Activated gamma-delta T cell treated with anti-CD3 and anti-CD28 coated beads, Interleukin-2, amount 50 U/mL, for 16 hours (primary cell): ENCODE measurements around the gene KASH5.
"Not testable (repeated sequence)": the region's sequence is repeated elsewhere in the genome, so short reads cannot be mapped to it uniquely, and the experiment has no call there.

Experiments
- DNase-seq: peaks from one replicate; pipeline ENCODE4 v3.0.0-alpha.2; 2020; ENCODE audit warnings: low read depth

Gene KASH5

DNA sequence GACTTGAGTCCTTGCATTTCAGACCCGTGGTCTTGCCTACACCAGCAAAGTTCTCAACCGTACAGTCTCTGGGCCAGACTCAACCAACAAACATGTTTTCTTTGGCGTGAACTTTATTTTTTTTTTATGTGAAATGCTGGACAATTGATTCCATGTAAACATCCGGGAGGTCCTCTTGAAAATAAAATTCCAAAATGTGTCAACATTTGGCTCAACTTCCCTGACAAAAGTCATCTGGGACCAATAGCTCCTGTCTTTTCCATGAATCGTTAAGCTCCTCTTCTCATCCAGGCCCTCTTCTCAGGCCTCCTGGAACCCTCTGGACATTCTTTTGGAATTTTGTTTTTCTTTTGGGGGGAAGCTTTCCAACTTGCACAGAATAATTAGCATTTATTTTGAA is 67.7 kb downstream of the KASH5 start:
- no peak for DNase-seq

DNA sequence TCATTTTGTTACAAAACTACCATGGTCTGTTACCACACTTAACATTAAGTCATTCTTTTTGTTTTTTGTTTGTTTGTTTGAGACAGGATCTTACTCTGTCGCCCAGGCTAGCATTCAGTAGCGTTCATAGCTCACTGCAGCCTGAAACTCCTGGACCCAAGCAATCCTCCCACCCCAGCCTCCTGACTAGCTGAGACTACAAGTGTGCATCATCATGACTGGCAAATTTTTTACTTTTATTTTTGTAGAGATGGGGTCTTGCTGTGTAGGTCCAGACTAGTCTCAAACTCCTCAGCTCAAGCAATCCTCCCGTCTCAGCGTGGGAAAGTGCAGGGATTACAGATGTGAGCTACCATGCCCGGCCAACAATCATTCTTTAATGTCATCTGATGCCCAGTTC is 68.3 kb downstream of the KASH5 start:
- no peak for DNase-seq

DNA sequence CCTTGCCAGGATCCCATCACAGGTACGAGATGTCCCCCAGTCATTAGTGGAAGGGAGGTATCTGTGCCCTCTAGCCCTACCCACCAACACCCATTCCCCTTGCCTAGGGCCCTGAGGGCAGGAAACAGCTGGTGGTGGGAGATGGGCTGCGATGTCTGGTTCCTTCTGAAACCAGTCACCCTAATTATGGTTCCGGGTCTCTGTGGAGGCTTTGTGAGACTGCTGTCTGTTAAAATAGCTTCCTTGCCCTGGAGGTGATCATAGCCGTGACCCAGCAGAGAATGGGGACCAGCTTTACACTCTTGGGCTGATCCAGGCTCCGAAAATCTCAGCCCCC is 70.5 kb downstream of the KASH5 start:
- no peak for DNase-seq

DNA sequence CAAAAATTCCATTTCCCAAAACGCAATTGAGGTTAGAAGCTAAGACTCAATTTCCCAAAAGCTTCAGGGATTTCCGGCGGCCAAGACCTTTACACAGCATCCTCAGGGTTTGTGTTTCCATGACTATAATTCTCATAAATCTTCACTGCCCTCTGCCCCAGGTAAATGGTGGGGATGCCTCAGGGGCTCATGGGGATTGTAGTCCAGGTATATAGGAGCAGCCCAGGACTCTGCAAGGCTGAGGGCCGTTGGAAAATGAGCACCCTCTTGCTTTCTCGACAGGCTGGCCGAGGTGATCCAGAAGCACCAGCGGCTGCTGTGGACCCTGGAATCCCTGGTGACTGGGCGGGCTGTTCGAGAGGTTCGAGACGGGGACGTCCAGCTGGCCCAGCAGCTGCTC is 71.3 kb downstream of the KASH5 start:
- DNase-seq = no peak

DNA sequence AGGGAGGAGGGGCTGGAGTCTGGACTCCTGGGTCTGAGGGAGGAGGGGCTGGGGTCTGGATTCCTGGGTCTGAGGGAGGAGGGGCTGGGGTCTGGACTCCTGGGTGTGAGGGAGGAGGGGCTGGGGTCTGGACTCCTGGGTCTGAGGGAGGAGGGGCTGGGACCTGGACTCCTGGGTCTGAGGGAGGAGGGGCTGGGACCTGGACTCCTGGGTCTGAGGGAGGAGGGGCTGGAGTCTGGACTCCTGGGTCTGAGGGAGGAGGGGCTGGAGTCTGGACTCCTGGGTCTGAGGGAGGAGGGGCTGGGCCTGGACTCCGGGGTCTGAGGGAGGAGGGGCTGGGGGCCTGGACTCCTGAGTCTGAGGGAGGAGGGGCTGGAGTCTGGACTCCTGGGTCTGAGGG is 73.1 kb downstream of the KASH5 start:
- DNase-seq = not testable (repeated sequence)

DNA sequence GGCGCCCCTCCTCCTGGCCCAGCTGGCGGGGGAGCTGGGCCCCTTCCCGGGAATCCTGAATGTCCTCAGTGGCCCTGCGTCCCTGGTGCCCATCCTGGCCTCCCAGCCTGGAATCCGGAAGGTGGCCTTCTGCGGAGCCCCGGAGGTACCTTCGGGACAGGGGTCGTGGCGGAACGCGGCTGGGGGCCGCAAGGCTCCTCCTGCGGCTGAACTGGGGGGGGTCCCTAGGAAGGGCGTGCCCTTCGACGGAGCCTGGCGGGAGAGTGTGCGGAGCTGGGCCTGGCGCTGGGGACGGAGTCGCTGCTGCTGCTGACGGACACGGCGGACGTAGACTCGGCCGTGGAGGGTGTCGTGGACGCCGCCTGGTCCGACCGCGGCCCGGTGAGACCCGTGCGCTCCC is 73.6 kb downstream of the KASH5 start:
- no peak for DNase-seq

DNA sequence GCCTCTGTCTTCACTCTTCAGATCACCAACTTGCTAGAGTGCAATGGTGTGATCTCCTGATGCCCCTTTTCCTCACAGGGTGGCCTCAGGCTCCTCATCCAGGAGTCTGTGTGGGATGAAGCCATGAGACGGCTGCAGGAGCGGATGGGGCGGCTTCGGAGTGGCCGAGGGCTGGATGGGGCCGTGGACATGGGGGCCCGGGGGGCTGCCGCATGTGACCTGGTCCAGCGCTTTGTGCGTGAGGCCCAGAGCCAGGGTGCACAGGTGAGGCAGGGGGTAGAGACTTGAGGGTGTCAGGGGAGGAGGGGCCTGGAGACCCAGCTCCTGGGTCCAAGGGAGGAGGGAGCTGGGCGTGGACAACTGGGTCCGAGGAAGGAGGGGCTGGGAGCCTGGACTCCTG is 74.4 kb downstream of the KASH5 start:
- DNase-seq = no peak

DNA sequence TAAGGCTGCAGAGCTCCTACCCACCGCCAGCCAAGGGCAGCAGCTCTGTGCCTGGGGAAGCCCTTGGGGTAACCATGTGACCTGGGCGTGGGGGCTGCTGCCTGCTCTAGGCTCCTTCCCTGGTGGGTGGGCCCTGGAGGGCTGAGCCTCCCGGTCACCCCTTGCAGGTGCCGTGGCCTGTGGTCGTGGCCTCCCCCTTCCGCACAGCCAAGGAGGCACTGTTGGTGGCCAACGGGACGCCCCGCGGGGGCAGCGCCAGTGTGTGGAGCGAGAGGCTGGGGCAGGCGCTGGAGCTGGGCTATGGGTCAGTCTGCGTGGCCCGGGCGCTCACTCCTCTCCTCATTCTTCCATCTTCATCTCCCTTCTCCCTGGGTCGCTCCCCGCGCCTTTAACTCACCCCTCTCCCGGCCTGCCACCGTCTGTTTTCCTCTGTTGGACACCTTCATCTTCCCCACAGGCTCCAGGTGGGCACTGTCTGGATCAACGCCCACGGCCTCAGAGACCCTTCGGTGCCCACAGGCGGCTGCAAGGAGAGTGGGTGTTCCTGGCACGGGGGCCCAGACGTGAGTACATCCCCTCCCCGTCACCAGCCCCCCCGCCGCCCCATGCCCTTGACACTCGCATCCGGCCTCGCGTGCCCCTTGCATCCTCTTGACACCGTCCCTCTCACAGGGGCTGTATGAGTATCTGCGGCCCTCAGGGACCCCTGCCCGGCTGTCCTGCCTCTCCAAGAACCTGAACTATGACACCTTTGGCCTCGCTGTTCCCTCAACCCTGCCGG is 76.1 kb downstream of the KASH5 start:
- DNase-seq = no peak

DNA sequence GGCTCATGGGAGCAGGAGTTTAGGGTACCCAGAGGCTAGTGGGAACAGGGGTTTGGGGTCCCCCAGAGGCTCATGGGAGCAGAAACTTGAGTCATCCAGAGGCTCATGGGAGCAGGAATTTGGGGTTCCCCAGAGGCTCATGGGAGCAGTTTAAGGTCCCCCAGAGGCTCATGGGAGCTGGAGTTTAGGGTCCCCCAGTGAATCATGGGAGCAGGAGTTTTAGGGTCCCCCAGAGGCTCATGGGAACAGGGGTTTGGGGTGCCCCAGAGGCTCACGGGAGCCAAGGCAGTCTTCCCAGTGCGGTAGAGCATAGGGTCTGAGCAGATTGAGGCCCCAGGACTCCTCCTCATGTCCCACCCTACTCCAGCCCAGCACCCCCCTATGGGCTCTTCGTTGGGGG is 77.3 kb downstream of the KASH5 start:
- DNase-seq = no peak
